SK-N-SH (cell line): Measurements from ENCODE around the gene PTPN22. TPM values are rescaled to one million over a fixed set of nuclear protein-coding genes. Genes with fewer than 3 reads are reported as not detected.

Experiments
- CTCF ChIA-PET: fragments of 300-600, 350-600 bp; formaldehyde crosslinking; extraction: SDS; loops from one replicate; lab custom pipeline; 2021; lab: Yijun Ruan, JAX
- POLR2A ChIA-PET: fragments of 350-600 bp; sonication (Branson Sonifier 250); formaldehyde crosslinking; extraction: SDS; loops from one replicate; lab custom pipeline; 2020; ENCODE audit warnings: antibody characterized with exemption, inconsistent platforms; lab: Yijun Ruan, JAX
- DNase-seq: peaks from one replicate; pipeline ENCODE4 v3.0.0; 2012
- H2AFZ ChIP-seq: fragments of 200-600 bp; sonication (generic); 2 replicates; pipeline ENCODE4 v1.8.1; 2016; ENCODE audit warnings: antibody characterized with exemption, mild to moderate bottlenecking, low read depth
- H3F3A ChIP-seq: fragments of 200-600 bp; sonication (generic); replicated peaks from 2 replicates; pipeline ENCODE3; 2016; ENCODE audit warnings: antibody characterized with exemption, mild to moderate bottlenecking; ENCODE audit not compliant: insufficient read depth
- H3K27ac ChIP-seq, 2 experiments: fragments of 200-500 bp in 1 of 2; fragments of 200-600 bp in 1 of 2; sonication (Bioruptor generic) in 1 of 2; sonication (generic), shearing (Covaris generic) in 1 of 2; 2 replicates each; pipeline versions ENCODE4 v1.5.1 to v1.6.1; 2014 to 2016; ENCODE audit warnings: low read depth in 2 of 2, inconsistent platforms in 1 of 2, low read length in 1 of 2, mild to moderate bottlenecking in 1 of 2, mixed read lengths in 1 of 2
- H3K27me3 ChIP-seq: fragments of 200-600 bp; sonication (generic), shearing (Covaris generic); 2 replicates; pipeline ENCODE4 v1.6.1; 2016; ENCODE audit warnings: mixed run types; ENCODE audit not compliant: insufficient read depth
- H3K36me3 ChIP-seq, 2 experiments: fragments of 200-500 bp in 1 of 2; fragments of 200-600 bp in 1 of 2; sonication (Bioruptor generic) in 1 of 2; sonication (generic) in 1 of 2; replicated peaks in 1 of 2; 2 replicates each; pipeline versions ENCODE3 to v1.5.1; 2014 to 2016; ENCODE audit warnings: low read length in 1 of 2, mild to moderate bottlenecking in 1 of 2; ENCODE audit not compliant: insufficient read depth in 2 of 2, control insufficient read depth in 1 of 2
- H3K4me1 ChIP-seq, 2 experiments: fragments of 200-500 bp in 1 of 2; fragments of 200-600 bp in 1 of 2; sonication (Bioruptor generic) in 1 of 2; sonication (generic), shearing (Covaris generic) in 1 of 2; 2 replicates each; pipeline versions ENCODE4 v1.5.1 to v1.6.1; 2014 to 2016; ENCODE audit warnings: low read depth in 1 of 2, low read length in 1 of 2, mixed run types in 1 of 2; ENCODE audit not compliant: insufficient read depth in 2 of 2, control insufficient read depth in 1 of 2
- H3K4me2 ChIP-seq: fragments of 200-600 bp; sonication (generic), shearing (Covaris generic); 2 replicates; pipeline ENCODE4 v1.6.1; 2017; ENCODE audit warnings: mixed run types
- H3K4me3 ChIP-seq, 2 experiments: fragments of 200-500 bp in 1 of 2; fragments of 200-600 bp in 1 of 2; sonication (Bioruptor generic) in 1 of 2; sonication (generic), shearing (Covaris generic) in 1 of 2; 2 replicates each; pipeline versions ENCODE4 v1.5.1 to v1.8.1; 2014 to 2016; ENCODE audit warnings: low read depth in 2 of 2, inconsistent platforms in 1 of 2, low read length in 1 of 2, mild to moderate bottlenecking in 1 of 2, mixed read lengths in 1 of 2, moderate library complexity in 1 of 2
- H3K79me2 ChIP-seq: fragments of 200-600 bp; sonication (generic); 2 replicates; pipeline ENCODE4 v1.8.1; 2017; ENCODE audit warnings: mild to moderate bottlenecking; ENCODE audit not compliant: insufficient read depth
- H3K9ac ChIP-seq: fragments of 200-600 bp; sonication (generic); 2 replicates; pipeline ENCODE4 v1.6.1; 2017; ENCODE audit warnings: mixed run types
- H3K9me2 ChIP-seq: fragments of 200-600 bp; sonication (generic); 2 replicates; pipeline ENCODE4 v1.6.1; 2017; ENCODE audit warnings: mixed run types
- H3K9me3 ChIP-seq: fragments of 200-600 bp; sonication (generic); 2 replicates; pipeline ENCODE4 v1.6.1; 2017; ENCODE audit warnings: mixed run types, mild to moderate bottlenecking, moderate library complexity
- H4K20me1 ChIP-seq: fragments of 200-600 bp; sonication (generic); 2 replicates; pipeline ENCODE4 v1.6.1; 2017; ENCODE audit warnings: mild to moderate bottlenecking, mixed run types; ENCODE audit not compliant: insufficient read depth
- CHD2 ChIP-seq: fragments of 150-350 bp; IDR thresholded peaks from 2 replicates; pipeline ENCODE4 v1.6.1; 2018; ENCODE audit warnings: low read length; ENCODE audit not compliant: partially characterized antibody
- ELF1 ChIP-seq: IDR thresholded peaks from 2 replicates; pipeline ENCODE4 v1.4.0; 2012
- FOXM1 ChIP-seq: IDR thresholded peaks from 2 replicates; pipeline ENCODE4 v1.4.0; 2012; ENCODE audit warnings: low read depth, mild to moderate bottlenecking
- IRF3 ChIP-seq: fragments of 150-350 bp; IDR thresholded peaks from 2 replicates; pipeline ENCODE4 v1.6.1; 2016; ENCODE audit warnings: mild to moderate bottlenecking, low read depth, low read length
- JUND ChIP-seq: IDR thresholded peaks from 2 replicates; pipeline ENCODE4 v1.4.0; 2012
- MEF2A ChIP-seq: IDR thresholded peaks from 2 replicates; pipeline ENCODE4 v1.4.0; 2012; ENCODE audit warnings: low read depth, borderline replicate concordance
- MXI1 ChIP-seq: IDR thresholded peaks from 2 replicates; pipeline ENCODE4 v1.6.1; 2012; ENCODE audit warnings: mild to moderate bottlenecking, low read depth, low read length, improper control_type of control experiment
- NFIC ChIP-seq: IDR thresholded peaks from 2 replicates; pipeline ENCODE4 v1.4.0; 2012; ENCODE audit warnings: borderline replicate concordance
- NRF1 ChIP-seq: IDR thresholded peaks from 2 replicates; pipeline ENCODE4 v1.6.1; 2012; ENCODE audit warnings: low read depth, mild to moderate bottlenecking, low read length
- RAD21 ChIP-seq: IDR thresholded peaks from 2 replicates; pipeline ENCODE4 v1.6.1; 2012; ENCODE audit warnings: mild to moderate bottlenecking, low read length
- RCOR1 ChIP-seq: fragments of 150-350 bp; IDR thresholded peaks from 2 replicates; pipeline ENCODE4 v1.6.1; 2017; ENCODE audit warnings: antibody characterized with exemption, low read length
- RXRA ChIP-seq: IDR thresholded peaks from 2 replicates; pipeline ENCODE4 v1.4.0; 2012; ENCODE audit warnings: low read depth, mild to moderate bottlenecking, borderline replicate concordance
- SIN3A ChIP-seq: IDR thresholded peaks from 2 replicates; pipeline ENCODE4 v1.6.1; 2012; ENCODE audit warnings: low read depth, mild to moderate bottlenecking, low read length, moderate library complexity, borderline replicate concordance
- TAF1 ChIP-seq: IDR thresholded peaks from 2 replicates; pipeline ENCODE4 v1.6.1; 2012; ENCODE audit warnings: low read depth, mild to moderate bottlenecking, low read length, moderate library complexity, borderline replicate concordance
- USF1 ChIP-seq: IDR thresholded peaks from 2 replicates; pipeline ENCODE4 v1.4.0; 2012; ENCODE audit warnings: low read depth, borderline replicate concordance
- WGBS: methylation state at CpG from one replicate; pipeline ENCODE4 v1.1.6; 2017; ENCODE audit warnings: low lambda C conversion rate; 5-methylcytosine and 5-hydroxymethylcytosine counted together
- polyA plus RNA-seq, 3 experiments: library from polyadenylated mRNA; depleted of rRNA; stranded (reverse); fragments of >200 nt; gene quantifications; 2 replicates each; pipeline ENCODE4 v1.2.3, GENCODE V29; 2012
- TF ChIP-seq, protein P1 (sequence below): IDR thresholded peaks from 2 replicates; pipeline ENCODE4 v1.6.1; 2012; ENCODE audit warnings: mild to moderate bottlenecking, low read depth, low read length, moderate library complexity
- TF ChIP-seq, protein P2 (sequence below): IDR thresholded peaks from 2 replicates; pipeline ENCODE4 v1.4.0; 2012; ENCODE audit warnings: low read depth

Gene PTPN22
- polyA plus RNA-seq, 1 of the 3 experiments (the other 2 are of a cell fraction): 0.12 TPM

DNA sequence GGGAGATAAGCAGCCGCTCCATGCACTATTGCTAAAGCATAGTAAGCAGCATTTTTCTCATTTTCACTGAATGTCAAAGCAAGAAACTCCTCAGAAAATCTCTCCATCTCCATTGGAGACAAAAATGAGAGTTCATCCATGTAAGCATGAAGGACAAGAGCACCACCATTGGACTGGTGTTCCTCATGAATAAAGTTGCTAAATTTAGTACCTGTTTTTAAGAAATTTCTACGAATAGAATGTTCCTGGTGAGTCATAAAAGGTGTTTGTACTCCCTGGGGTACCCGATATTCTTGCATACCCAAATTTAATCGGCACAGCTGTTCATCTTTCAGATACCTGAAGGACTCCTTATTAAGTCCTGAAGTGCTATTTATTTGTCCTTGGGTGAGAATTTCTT, 74.0 kb downstream of the PTPN22 start:
- Histone ChIP-seq H3K36me3 (peaks cover 30 to 35% of the 10 kb centered on the region in 2 experiments), H3F3A (peaks cover 17% of the 10 kb centered on the region), H3K4me3 (no peak overlapping the region), H3K4me1 (peaks cover 0 to 15% of the 10 kb centered on the region in 2 experiments; a peak in 2 of 4 replicates), H3K79me2 (peaks cover 92% of the 10 kb centered on the region), H2AFZ (no peak overlapping the region), H3K9me3 (no peaks in the 10 kb centered on the region), H3K9me2 (no peaks in the 10 kb centered on the region), H4K20me1 (peaks cover 14% of the 10 kb centered on the region; the same call in 1 of the 2 replicates), H3K4me2 (no peak overlapping the region), H3K27me3 (no peaks in the 10 kb centered on the region), H3K9ac (no peak overlapping the region), H3K27ac (no peak overlapping the region)
- no peak for DNase-seq
- WGBS: 95% methylated on average over 4 of the region's 4 CpGs
- CTCF ChIA-PET: interaction anchor here (2.3 kb wide), 1 partner anchor 12 kb away, joined by 4 read pairs; no protein-coding TSS in a partner anchor
- no peak for TF ChIP-seq ELF1
- no peak for TF ChIP-seq RAD21
- no peak for TF ChIP-seq CHD2
- TF ChIP-seq MXI1: no peak
- no peak for TF ChIP-seq JUND
- no peak for TF ChIP-seq USF1
- no peak for TF ChIP-seq RXRA
- no peak for TF ChIP-seq SIN3A
- no peak for TF ChIP-seq MEF2A
- TF ChIP-seq RCOR1: no peak
- no peak for TF ChIP-seq IRF3
- TF ChIP-seq TAF1: no peak
- no peak for TF ChIP-seq FOXM1
- no peak for TF ChIP-seq NFIC
- TF ChIP-seq, protein P1, sequence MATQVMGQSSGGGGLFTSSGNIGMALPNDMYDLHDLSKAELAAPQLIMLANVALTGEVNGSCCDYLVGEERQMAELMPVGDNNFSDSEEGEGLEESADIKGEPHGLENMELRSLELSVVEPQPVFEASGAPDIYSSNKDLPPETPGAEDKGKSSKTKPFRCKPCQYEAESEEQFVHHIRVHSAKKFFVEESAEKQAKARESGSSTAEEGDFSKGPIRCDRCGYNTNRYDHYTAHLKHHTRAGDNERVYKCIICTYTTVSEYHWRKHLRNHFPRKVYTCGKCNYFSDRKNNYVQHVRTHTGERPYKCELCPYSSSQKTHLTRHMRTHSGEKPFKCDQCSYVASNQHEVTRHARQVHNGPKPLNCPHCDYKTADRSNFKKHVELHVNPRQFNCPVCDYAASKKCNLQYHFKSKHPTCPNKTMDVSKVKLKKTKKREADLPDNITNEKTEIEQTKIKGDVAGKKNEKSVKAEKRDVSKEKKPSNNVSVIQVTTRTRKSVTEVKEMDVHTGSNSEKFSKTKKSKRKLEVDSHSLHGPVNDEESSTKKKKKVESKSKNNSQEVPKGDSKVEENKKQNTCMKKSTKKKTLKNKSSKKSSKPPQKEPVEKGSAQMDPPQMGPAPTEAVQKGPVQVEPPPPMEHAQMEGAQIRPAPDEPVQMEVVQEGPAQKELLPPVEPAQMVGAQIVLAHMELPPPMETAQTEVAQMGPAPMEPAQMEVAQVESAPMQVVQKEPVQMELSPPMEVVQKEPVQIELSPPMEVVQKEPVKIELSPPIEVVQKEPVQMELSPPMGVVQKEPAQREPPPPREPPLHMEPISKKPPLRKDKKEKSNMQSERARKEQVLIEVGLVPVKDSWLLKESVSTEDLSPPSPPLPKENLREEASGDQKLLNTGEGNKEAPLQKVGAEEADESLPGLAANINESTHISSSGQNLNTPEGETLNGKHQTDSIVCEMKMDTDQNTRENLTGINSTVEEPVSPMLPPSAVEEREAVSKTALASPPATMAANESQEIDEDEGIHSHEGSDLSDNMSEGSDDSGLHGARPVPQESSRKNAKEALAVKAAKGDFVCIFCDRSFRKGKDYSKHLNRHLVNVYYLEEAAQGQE: no peak
- no peak for TF ChIP-seq NRF1
- TF ChIP-seq, protein P2, sequence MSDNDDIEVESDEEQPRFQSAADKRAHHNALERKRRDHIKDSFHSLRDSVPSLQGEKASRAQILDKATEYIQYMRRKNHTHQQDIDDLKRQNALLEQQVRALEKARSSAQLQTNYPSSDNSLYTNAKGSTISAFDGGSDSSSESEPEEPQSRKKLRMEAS: no peak
- POLR2A ChIA-PET: interaction anchor here (0.5 kb wide), 1 partner anchor 34 kb away, joined by 3 read pairs; no protein-coding TSS in a partner anchor
